ENCODE data around the gene MTF1.

DNA sequence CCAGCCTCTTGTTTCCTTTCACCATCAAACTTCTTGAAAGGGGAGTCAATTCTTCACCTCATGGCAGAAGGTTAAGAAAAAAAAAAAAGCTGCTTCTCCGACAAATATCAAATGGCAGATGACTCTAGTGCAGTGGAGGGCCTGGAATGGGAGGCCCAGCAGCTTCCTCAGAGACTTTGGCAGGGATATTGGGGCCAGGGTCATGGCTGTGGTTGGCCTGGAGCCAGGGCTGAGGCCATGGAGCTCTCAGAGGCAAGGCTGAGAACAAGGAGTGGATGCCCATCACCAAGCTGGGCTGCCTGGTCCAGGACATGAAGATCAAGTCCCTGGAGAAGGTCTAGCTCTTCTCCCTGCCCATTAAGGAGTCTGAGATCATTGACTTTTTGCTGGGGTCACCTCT is 18.7 kb downstream of the MTF1 start:
- TF ChIP-seq POLR2AphosphoS5 (IDR thresholded peaks at IDR 0.05; ENCODE audit: low read depth, low read length) (no peak), SRF (IDR thresholded peaks at IDR 0.05; ENCODE audit: low read depth) (no peak), EZH2phosphoT487 (IDR thresholded peaks at IDR 0.05; ENCODE audit: borderline replicate concordance) (no peak)
- TF ChIP-seq, protein P1, sequence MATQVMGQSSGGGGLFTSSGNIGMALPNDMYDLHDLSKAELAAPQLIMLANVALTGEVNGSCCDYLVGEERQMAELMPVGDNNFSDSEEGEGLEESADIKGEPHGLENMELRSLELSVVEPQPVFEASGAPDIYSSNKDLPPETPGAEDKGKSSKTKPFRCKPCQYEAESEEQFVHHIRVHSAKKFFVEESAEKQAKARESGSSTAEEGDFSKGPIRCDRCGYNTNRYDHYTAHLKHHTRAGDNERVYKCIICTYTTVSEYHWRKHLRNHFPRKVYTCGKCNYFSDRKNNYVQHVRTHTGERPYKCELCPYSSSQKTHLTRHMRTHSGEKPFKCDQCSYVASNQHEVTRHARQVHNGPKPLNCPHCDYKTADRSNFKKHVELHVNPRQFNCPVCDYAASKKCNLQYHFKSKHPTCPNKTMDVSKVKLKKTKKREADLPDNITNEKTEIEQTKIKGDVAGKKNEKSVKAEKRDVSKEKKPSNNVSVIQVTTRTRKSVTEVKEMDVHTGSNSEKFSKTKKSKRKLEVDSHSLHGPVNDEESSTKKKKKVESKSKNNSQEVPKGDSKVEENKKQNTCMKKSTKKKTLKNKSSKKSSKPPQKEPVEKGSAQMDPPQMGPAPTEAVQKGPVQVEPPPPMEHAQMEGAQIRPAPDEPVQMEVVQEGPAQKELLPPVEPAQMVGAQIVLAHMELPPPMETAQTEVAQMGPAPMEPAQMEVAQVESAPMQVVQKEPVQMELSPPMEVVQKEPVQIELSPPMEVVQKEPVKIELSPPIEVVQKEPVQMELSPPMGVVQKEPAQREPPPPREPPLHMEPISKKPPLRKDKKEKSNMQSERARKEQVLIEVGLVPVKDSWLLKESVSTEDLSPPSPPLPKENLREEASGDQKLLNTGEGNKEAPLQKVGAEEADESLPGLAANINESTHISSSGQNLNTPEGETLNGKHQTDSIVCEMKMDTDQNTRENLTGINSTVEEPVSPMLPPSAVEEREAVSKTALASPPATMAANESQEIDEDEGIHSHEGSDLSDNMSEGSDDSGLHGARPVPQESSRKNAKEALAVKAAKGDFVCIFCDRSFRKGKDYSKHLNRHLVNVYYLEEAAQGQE (IDR thresholded peaks at IDR 0.05; ENCODE audit: low read depth): no peak
- TF ChIP-seq, protein P2, sequence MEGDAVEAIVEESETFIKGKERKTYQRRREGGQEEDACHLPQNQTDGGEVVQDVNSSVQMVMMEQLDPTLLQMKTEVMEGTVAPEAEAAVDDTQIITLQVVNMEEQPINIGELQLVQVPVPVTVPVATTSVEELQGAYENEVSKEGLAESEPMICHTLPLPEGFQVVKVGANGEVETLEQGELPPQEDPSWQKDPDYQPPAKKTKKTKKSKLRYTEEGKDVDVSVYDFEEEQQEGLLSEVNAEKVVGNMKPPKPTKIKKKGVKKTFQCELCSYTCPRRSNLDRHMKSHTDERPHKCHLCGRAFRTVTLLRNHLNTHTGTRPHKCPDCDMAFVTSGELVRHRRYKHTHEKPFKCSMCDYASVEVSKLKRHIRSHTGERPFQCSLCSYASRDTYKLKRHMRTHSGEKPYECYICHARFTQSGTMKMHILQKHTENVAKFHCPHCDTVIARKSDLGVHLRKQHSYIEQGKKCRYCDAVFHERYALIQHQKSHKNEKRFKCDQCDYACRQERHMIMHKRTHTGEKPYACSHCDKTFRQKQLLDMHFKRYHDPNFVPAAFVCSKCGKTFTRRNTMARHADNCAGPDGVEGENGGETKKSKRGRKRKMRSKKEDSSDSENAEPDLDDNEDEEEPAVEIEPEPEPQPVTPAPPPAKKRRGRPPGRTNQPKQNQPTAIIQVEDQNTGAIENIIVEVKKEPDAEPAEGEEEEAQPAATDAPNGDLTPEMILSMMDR (IDR thresholded peaks at IDR 0.05 in 2 of 3, conservative IDR thresholded peaks at IDR 0.05 in 1 of 3; ENCODE audit: borderline replicate concordance in 1 of 3, insufficient read depth in 1 of 3, low read depth in 2 of 3, low read length in 2 of 3): no peak
